ENCODE results near the gene PREB.

GRCh38 chr2:27122791-27123190 is 11.6 kb downstream of the PREB start:
- no peak for TF ChIP-seq CTCF (IDR thresholded peaks at IDR 0.05; ENCODE audit: extremely low read depth in 1 of 2, insufficient read depth in 1 of 2, low read depth in 1 of 2, low read length in 2 of 2)
- TF ChIP-seq JUN (IDR thresholded peaks at IDR 0.05; ENCODE audit: borderline replicate concordance, insufficient read depth, insufficient read length, low read depth) = no peak
- TF ChIP-seq POLR2AphosphoS5 (IDR thresholded peaks at IDR 0.05; ENCODE audit: insufficient read depth, low read depth, low read length) = no peak
- no peak for TF ChIP-seq MAX (IDR thresholded peaks at IDR 0.05; ENCODE audit: insufficient read depth, insufficient read length)
- TF ChIP-seq POLR2A (IDR thresholded peaks at IDR 0.05; ENCODE audit: low read depth, low read length) = no peak
- no peak for TF ChIP-seq GATA2 (IDR thresholded peaks at IDR 0.05; ENCODE audit: insufficient read depth, insufficient read length, low read depth, low read length)
- TF ChIP-seq MYC (IDR thresholded peaks at IDR 0.05; ENCODE audit: low read depth, low read length) = no peak
- TF ChIP-seq EZH2 (IDR thresholded peaks at IDR 0.05; ENCODE audit: borderline replicate concordance, low read depth, low read length, severe bottlenecking) = no peak
- no peak for TF ChIP-seq FOS (IDR thresholded peaks at IDR 0.05; ENCODE audit: borderline replicate concordance, insufficient read depth, low read length)
